Stomach smooth muscle (tissue), 2 donors: ENCODE measurements around the gene HOXD8.

ENCODE experiments used
- H3K27ac ChIP-seq: one replicate; pipeline ENCODE4 v1.7.0; 2013; ENCODE audit warnings: mild to moderate bottlenecking, low read length, inconsistent platforms
- H3K27me3 ChIP-seq, 2 donors: one replicate each; pipeline ENCODE4 v1.7.0; 2013; ENCODE audit warnings: low read length in 2 of 2; ENCODE audit not compliant: insufficient read depth in 2 of 2, control insufficient read depth in 1 of 2
- H3K36me3 ChIP-seq, 2 donors: one replicate each; pipeline ENCODE4 v1.7.0; 2013; ENCODE audit warnings: low read length in 2 of 2; ENCODE audit not compliant: control insufficient read depth in 2 of 2, insufficient read depth in 2 of 2
- H3K4me1 ChIP-seq: one replicate; pipeline ENCODE4 v1.7.0; 2013; ENCODE audit warnings: low read length; ENCODE audit not compliant: control insufficient read depth, insufficient read depth
- H3K4me3 ChIP-seq, 2 donors: one replicate each; pipeline ENCODE4 v1.7.0; 2013; ENCODE audit warnings: low read length in 2 of 2
- H3K9ac ChIP-seq, 2 donors: one replicate each; pipeline ENCODE4 v1.7.0; 2013; ENCODE audit warnings: low read length in 2 of 2, mild to moderate bottlenecking in 1 of 2
- H3K9me3 ChIP-seq, 2 donors: one replicate each; pipeline ENCODE4 v1.7.0; 2013; ENCODE audit warnings: low read length in 2 of 2; ENCODE audit not compliant: control insufficient read depth in 2 of 2
- donor health status: healthy.
- donor health status: Pancreatic carcinoma.

The HOXD8 gene

GRCh38 chr2:176121190-176122051, 8.1 kb upstream of the HOXD8 start:
- H3K27ac ChIP-seq: no peak overlapping the region
- peaks cover 14% of the 10 kb centered on the region for H3K4me1 ChIP-seq
- H3K4me3 ChIP-seq: peak overlapping the region in 1 of 2 donors; percentile 15
- H3K9ac ChIP-seq: no peak overlapping the region
- H3K27me3 ChIP-seq: peaks cover 78 to 97% of the 10 kb centered on the region in 2 donors
- H3K36me3 ChIP-seq: no peaks in the 10 kb centered on the region
- H3K9me3 ChIP-seq: peaks cover 0 to 4% of the 10 kb centered on the region in 2 donors

- peaks cover 0 to 4% of the 10 kb centered on the region in 2 donors for H3K9me3 ChIP-seq
- H3K4me3 ChIP-seq: peak overlapping the region; percentile 21 to 67
- peaks cover 75 to 95% of the 10 kb centered on the region in 2 donors for H3K27me3 ChIP-seq
- H3K27ac ChIP-seq: no peak overlapping the region
- H3K4me1 ChIP-seq: peaks cover 14% of the 10 kb centered on the region
- H3K9ac ChIP-seq: no peak overlapping the region
- no peaks in the 10 kb centered on the region for H3K36me3 ChIP-seq
These were observed 7.3 kb upstream of the HOXD8 start for GRCh38 chr2:176122052-176122682.

- H3K4me1 ChIP-seq: peaks cover 14% of the 10 kb centered on the region
- H3K27ac ChIP-seq: no peak within 1 kb of the TSS
- peak within 1 kb of the TSS; percentile 21 to 67 for H3K4me3 ChIP-seq
- H3K9me3 ChIP-seq: peaks cover 0 to 4% of the 10 kb centered on the region in 2 donors
- H3K27me3 ChIP-seq: peaks cover 71 to 95% of the 10 kb centered on the region in 2 donors
- H3K9ac ChIP-seq: no peak within 1 kb of the TSS
- H3K36me3 ChIP-seq: no peaks in the 10 kb centered on the region
These were observed 6.7 kb upstream of the HOXD8 start, which contains the start of gene HOXD9 for GRCh38 chr2:176122683-176123410. TSS of gene HOXD9 (plus strand) at chr2:176122719. CDS start at chr2:176122769, 50 bp downstream.

GRCh38 chr2:176123411-176124109, 5.9 kb upstream of the HOXD8 start:
- Histone ChIP-seq H3K27me3 (peaks cover 71 to 95% of the 10 kb centered on the region in 2 donors), H3K4me1 (peaks cover 14% of the 10 kb centered on the region), H3K27ac (no peak overlapping the region)

GRCh38 chr2:176124110-176124946, 5.2 kb upstream of the HOXD8 start:
- peaks cover 19% of the 10 kb centered on the region for H3K4me1 ChIP-seq
- H3K9me3 ChIP-seq: peaks cover 0 to 4% of the 10 kb centered on the region in 2 donors
- H3K36me3 ChIP-seq: no peaks in the 10 kb centered on the region
- H3K27me3 ChIP-seq: peaks cover 72 to 96% of the 10 kb centered on the region in 2 donors
- H3K27ac ChIP-seq: no peak overlapping the region
- H3K9ac ChIP-seq: no peak overlapping the region
- peak overlapping the region in 1 of 2 donors; percentile 22 for H3K4me3 ChIP-seq

More at GRCh38 chr2:176123411-176124109, 5.9 kb upstream of the HOXD8 start:
- Histone ChIP-seq H3K9ac (no peak overlapping the region), H3K4me3 (peak overlapping the region; percentile 10 to 67), H3K36me3 (no peaks in the 10 kb centered on the region), H3K9me3 (peaks cover 0 to 4% of the 10 kb centered on the region in 2 donors)

- Histone ChIP-seq H3K4me1 (peaks cover 21% of the 10 kb centered on the region), H3K9ac (no peak overlapping the region), H3K36me3 (no peaks in the 10 kb centered on the region), H3K27me3 (peaks cover 66 to 92% of the 10 kb centered on the region in 2 donors), H3K27ac (no peak overlapping the region), H3K4me3 (no peak overlapping the region), H3K9me3 (no peaks in the 10 kb centered on the region)
These were observed 4.3 kb upstream of the HOXD8 start for GRCh38 chr2:176124947-176125771.

GRCh38 chr2:176125772-176126054, 3.8 kb upstream of the HOXD8 start:
- peaks cover 62 to 92% of the 10 kb centered on the region in 2 donors for H3K27me3 ChIP-seq
- no peaks in the 10 kb centered on the region for H3K36me3 ChIP-seq
- H3K9me3 ChIP-seq: no peaks in the 10 kb centered on the region
- H3K4me3 ChIP-seq: no peak overlapping the region
- H3K27ac ChIP-seq: no peak overlapping the region
- peaks cover 27% of the 10 kb centered on the region for H3K4me1 ChIP-seq
- H3K9ac ChIP-seq: no peak overlapping the region

- Histone ChIP-seq H3K36me3 (no peaks in the 10 kb centered on the region), H3K4me1 (peaks cover 28% of the 10 kb centered on the region), H3K27ac (no peak overlapping the region), H3K27me3 (peaks cover 62 to 91% of the 10 kb centered on the region in 2 donors), H3K9me3 (peaks cover 0 to 3% of the 10 kb centered on the region in 2 donors), H3K9ac (no peak overlapping the region), H3K4me3 (no peak overlapping the region)
These were observed 2.4 kb upstream of the HOXD8 start for GRCh38 chr2:176126929-176127773.

GRCh38 chr2:176127774-176128072, 1.8 kb upstream of the HOXD8 start:
- H3K4me3 ChIP-seq: peak overlapping the region in 1 of 2 donors; percentile 44
- no peak overlapping the region for H3K27ac ChIP-seq
- peaks cover 68 to 91% of the 10 kb centered on the region in 2 donors for H3K27me3 ChIP-seq

More at GRCh38 chr2:176127774-176128072, 1.8 kb upstream of the HOXD8 start:
- Histone ChIP-seq H3K4me1 (peaks cover 24% of the 10 kb centered on the region), H3K36me3 (no peaks in the 10 kb centered on the region), H3K9ac (no peak overlapping the region), H3K9me3 (peaks cover 0 to 3% of the 10 kb centered on the region in 2 donors)
